Measurements from ENCODE around the gene HADH.
"Not testable (repeated sequence)": the region's sequence is repeated elsewhere in the genome, so short reads cannot be mapped to it uniquely, and the experiment has no call there.

Gene HADH

GRCh38 chr4:108029016-108029720 is 39.5 kb downstream of the HADH start:
- in situ Hi-C loops (cut with MboI; ENCODE audit: low sequenced_read_pairs), result no loop called here

GRCh38 chr4:108029731-108030130 is 40.0 kb downstream of the HADH start:
- in situ Hi-C loops (cut with MboI; ENCODE audit: low sequenced_read_pairs), result no loop called here

- in situ Hi-C loops (cut with MboI; ENCODE audit: low sequenced_read_pairs), result no loop called here
These were observed 40.6 kb downstream of the HADH start for GRCh38 chr4:108030332-108030731.

GRCh38 chr4:108031427-108032083 is 41.9 kb downstream of the HADH start:
- in situ Hi-C loops (cut with MboI; ENCODE audit: low sequenced_read_pairs), result no loop called here

GRCh38 chr4:108033348-108033747 is 43.7 kb downstream of the HADH start:
- in situ Hi-C loops (cut with MboI; ENCODE audit: low sequenced_read_pairs), result no loop called here

GRCh38 chr4:108034565-108034964 is 44.9 kb downstream of the HADH start:
- in situ Hi-C loops (cut with MboI; ENCODE audit: low sequenced_read_pairs), result no loop called here

- in situ Hi-C loops (cut with MboI; ENCODE audit: low sequenced_read_pairs), result no loop called here
These were observed 46.0 kb downstream of the HADH start for GRCh38 chr4:108035691-108036090.

GRCh38 chr4:108036213-108036612 is 46.5 kb downstream of the HADH start:
- in situ Hi-C loops (cut with MboI; ENCODE audit: low sequenced_read_pairs), result no loop called here

- in situ Hi-C loops (cut with MboI; ENCODE audit: low sequenced_read_pairs), result no loop called here
These were observed 48.2 kb downstream of the HADH start for GRCh38 chr4:108037884-108038283.

- in situ Hi-C loops (cut with MboI; ENCODE audit: low sequenced_read_pairs), result no loop called here
These were observed 53.2 kb downstream of the HADH start for GRCh38 chr4:108042927-108043326.

GRCh38 chr4:108043526-108043925 is 53.8 kb downstream of the HADH start:
- in situ Hi-C loops (cut with MboI; ENCODE audit: low sequenced_read_pairs), result no loop called here

- in situ Hi-C loops (cut with MboI; ENCODE audit: low sequenced_read_pairs), result no loop called here
These were observed 55.4 kb downstream of the HADH start for GRCh38 chr4:108044951-108045686.

- in situ Hi-C loops (cut with MboI; ENCODE audit: low sequenced_read_pairs), result no loop called here
These were observed 56.0 kb downstream of the HADH start for GRCh38 chr4:108045687-108046024.

- in situ Hi-C loops (cut with MboI; ENCODE audit: low sequenced_read_pairs), result no loop called here
These were observed 57.5 kb downstream of the HADH start for GRCh38 chr4:108047199-108047598.

GRCh38 chr4:108048157-108048556 is 58.5 kb downstream of the HADH start:
- in situ Hi-C loops (cut with MboI; ENCODE audit: low sequenced_read_pairs), result no loop called here

GRCh38 chr4:108048997-108049396 is 59.3 kb downstream of the HADH start:
- in situ Hi-C loops (cut with MboI; ENCODE audit: low sequenced_read_pairs), result no loop called here

- in situ Hi-C loops (cut with MboI; ENCODE audit: low sequenced_read_pairs), result no loop called here
These were observed 59.7 kb downstream of the HADH start for GRCh38 chr4:108049406-108049805.

- in situ Hi-C loops (cut with MboI; ENCODE audit: low sequenced_read_pairs), result not testable (repeated sequence)
These were observed 60.8 kb downstream of the HADH start for GRCh38 chr4:108050166-108051111.

- in situ Hi-C loops (cut with MboI; ENCODE audit: low sequenced_read_pairs), result no loop called here
These were observed 61.7 kb downstream of the HADH start for GRCh38 chr4:108051343-108051742.

- in situ Hi-C loops (cut with MboI; ENCODE audit: low sequenced_read_pairs), result no loop called here
These were observed 63.0 kb downstream of the HADH start for GRCh38 chr4:108052558-108053120.
